Smooth muscle cell (in vitro differentiated cells): Measurements from ENCODE around the gene ZC3H18. TPM values are rescaled to one million over a fixed set of nuclear protein-coding genes. Genes with fewer than 3 reads are reported as not detected.

Experiments used
- DNase-seq: peaks from one replicate; lab custom pipeline; 2025; ENCODE audit not compliant: unreplicated experiment; lab: John Stamatoyannopoulos, UW
- H2AFZ ChIP-seq: fragments of 200-600 bp; sonication (generic); 2 replicates; pipeline ENCODE4 v1.6.0; 2016; ENCODE audit warnings: antibody characterized with exemption, low read depth, mild to moderate bottlenecking
- H3F3A ChIP-seq: fragments of 200-600 bp; sonication (generic); 2 replicates; pipeline ENCODE4 v1.6.0; 2017; ENCODE audit warnings: antibody characterized with exemption, low read depth
- H3K27ac ChIP-seq: fragments of 200-600 bp; sonication (generic); 2 replicates; pipeline ENCODE4 v1.5.1; 2016; ENCODE audit warnings: low read depth, mild to moderate bottlenecking
- H3K27me3 ChIP-seq: fragments of 200-600 bp; sonication (generic); 2 replicates; pipeline ENCODE4 v1.6.1; 2016; ENCODE audit warnings: low read depth, mild to moderate bottlenecking
- H3K36me3 ChIP-seq: fragments of 200-600 bp; sonication (generic); 2 replicates; pipeline ENCODE4 v1.5.1; 2016; ENCODE audit warnings: low read depth
- H3K4me1 ChIP-seq: fragments of 200-600 bp; sonication (generic); 2 replicates; pipeline ENCODE4 v1.5.1; 2016; ENCODE audit warnings: low read depth
- H3K4me2 ChIP-seq: fragments of 200-600 bp; sonication (generic); 2 replicates; pipeline ENCODE4 v1.6.0; 2016; ENCODE audit warnings: mild to moderate bottlenecking
- H3K4me3 ChIP-seq: fragments of 200-600 bp; sonication (generic); 2 replicates; pipeline ENCODE4 v1.5.1; 2016; ENCODE audit warnings: mild to moderate bottlenecking
- H3K79me2 ChIP-seq: fragments of 200-600 bp; sonication (generic); 2 replicates; pipeline ENCODE4 v1.6.0; 2016; ENCODE audit warnings: low read depth, mild to moderate bottlenecking
- H3K9ac ChIP-seq: fragments of 200-600 bp; sonication (generic); 2 replicates; pipeline ENCODE4 v1.6.0; 2016; ENCODE audit warnings: low read depth
- H3K9me3 ChIP-seq: fragments of 200-600 bp; sonication (generic); replicated peaks from 2 replicates; pipeline ENCODE4 v1.5.1; 2016; ENCODE audit warnings: low read depth
- H4K20me1 ChIP-seq: fragments of 200-600 bp; sonication (generic); 2 replicates; pipeline ENCODE4 v1.6.0; 2016; ENCODE audit warnings: low read depth
- CTCF ChIP-seq: fragments of 200-600 bp; sonication (generic); IDR thresholded peaks from 2 replicates; pipeline ENCODE4 v1.5.1; 2017; ENCODE audit warnings: borderline replicate concordance, mild to moderate bottlenecking, antibody characterized with exemption; ENCODE audit not compliant: insufficient read depth, poor library complexity, severe bottlenecking
- WGBS: methylation state at CpG from one replicate; pipeline ENCODE4 v1.1.7; 2016; ENCODE audit warnings: low lambda C conversion rate; 5-methylcytosine and 5-hydroxymethylcytosine counted together
- polyA plus RNA-seq: library from polyadenylated mRNA; unstranded; fragments of >200 nt; fragmentation: Nextera tagmentation; extraction: Ambion mirVana; gene quantifications from 2 replicates; pipeline ENCODE4 v1.2.1, GENCODE V29; 2016
- total RNA-seq: library from RNA; depleted of rRNA; stranded (reverse); fragments of >200 nt; gene quantifications from 2 replicates; pipeline ENCODE4 v1.2.3, GENCODE V29; 2014

ZC3H18 gene
- total and polyA plus RNA-seq, 2 experiments from 2014 or later = 14.6 to 30.4 TPM

GRCh38 chr16:88655053-88655732 lies 85.0 kb downstream of the ZC3H18 start:
- H2AFZ ChIP-seq = no peak overlapping the region
- H3K9me3 ChIP-seq = no peaks in the 10 kb centered on the region
- peaks cover 16% of the 10 kb centered on the region for H3K79me2 ChIP-seq
- H4K20me1 ChIP-seq = peaks cover 44% of the 10 kb centered on the region
- H3F3A ChIP-seq = no peaks in the 10 kb centered on the region
- 97% methylated on average over 44 of the region's 50 CpGs for WGBS
- no peak overlapping the region for H3K4me2 ChIP-seq
- peaks cover 5% of the 10 kb centered on the region for H3K4me1 ChIP-seq
- H3K4me3 ChIP-seq = no peak overlapping the region
- no peaks in the 10 kb centered on the region for H3K36me3 ChIP-seq
- no peaks in the 10 kb centered on the region for H3K27me3 ChIP-seq
- H3K27ac ChIP-seq = no peak overlapping the region
- DNase-seq = no peak
- no peak for TF ChIP-seq CTCF
- H3K9ac ChIP-seq = no peak overlapping the region

GRCh38 chr16:88655733-88656281 lies 85.6 kb downstream of the ZC3H18 start:
- no peak overlapping the region for H3K4me2 ChIP-seq
- H3K27me3 ChIP-seq = no peaks in the 10 kb centered on the region
- no peak for TF ChIP-seq CTCF
- DNase-seq = no peak
- H3K4me1 ChIP-seq = peaks cover 5% of the 10 kb centered on the region
- no peak overlapping the region for H2AFZ ChIP-seq
- WGBS = 94% methylated on average over 29 of the region's 29 CpGs
- H3K79me2 ChIP-seq = peaks cover 23% of the 10 kb centered on the region
- peaks cover 48% of the 10 kb centered on the region for H4K20me1 ChIP-seq
- no peak overlapping the region for H3K27ac ChIP-seq
- H3K4me3 ChIP-seq = no peak overlapping the region
- no peaks in the 10 kb centered on the region for H3K9me3 ChIP-seq
- H3K9ac ChIP-seq = no peak overlapping the region
- no peaks in the 10 kb centered on the region for H3K36me3 ChIP-seq
- no peaks in the 10 kb centered on the region for H3F3A ChIP-seq

GRCh38 chr16:88656291-88656980 lies 86.2 kb downstream of the ZC3H18 start:
- no peak overlapping the region for H3K9ac ChIP-seq

More at GRCh38 chr16:88656291-88656980, 86.2 kb downstream of the ZC3H18 start:
- TF ChIP-seq CTCF = no peak
- Histone ChIP-seq H3F3A (no peaks in the 10 kb centered on the region), H3K27me3 (no peaks in the 10 kb centered on the region), H3K4me2 (no peak overlapping the region), H3K4me1 (peaks cover under 1% of the 10 kb centered on the region), H3K79me2 (peaks cover 29% of the 10 kb centered on the region), H4K20me1 (peaks cover 55% of the 10 kb centered on the region), H2AFZ (no peak overlapping the region), H3K27ac (no peak overlapping the region), H3K36me3 (no peaks in the 10 kb centered on the region), H3K9me3 (no peaks in the 10 kb centered on the region), H3K4me3 (no peak overlapping the region)
- 93% methylated on average over 25 of the region's 25 CpGs for WGBS
- no peak for DNase-seq
